Gastroesophageal sphincter (tissue), 4 donors: ENCODE measurements around the gene CFAP157. TPM values are rescaled to one million over a fixed set of nuclear protein-coding genes. Genes with fewer than 3 reads are reported as not detected.

Experiments used
- ATAC-seq: fragments of 150-250 bp; one replicate; pipeline ENCODE4 v1.9.1; 2016; ENCODE audit warnings: mild to moderate bottlenecking, moderate library complexity
- H3K27ac ChIP-seq, 4 donors: fragments of 200-600 bp; sonication (generic) in 3 of 4; 1 replicate in 3 of 4; 2 replicates in 1 of 4; pipeline ENCODE4 v1.5.1; 2016 to 2019
- H3K27me3 ChIP-seq: fragments of 200-600 bp; sonication (generic); one replicate; pipeline ENCODE4 v1.5.1; 2019
- H3K36me3 ChIP-seq, 2 donors: fragments of 200-600 bp; sonication (generic); one replicate each; pipeline ENCODE4 v1.5.1; 2019; ENCODE audit warnings: control low read depth in 1 of 2
- H3K4me1 ChIP-seq, 3 donors: fragments of 200-600 bp; sonication (generic); 1 replicate in 2 of 3; 2 replicates in 1 of 3; pipeline ENCODE4 v1.5.1; 2016 to 2019; ENCODE audit warnings: control low read depth in 2 of 3
- H3K4me3 ChIP-seq, 2 donors: fragments of 200-600 bp; sonication (generic); one replicate each; pipeline ENCODE4 v1.5.1; 2019; ENCODE audit warnings: mild to moderate bottlenecking in 1 of 2, moderate library complexity in 1 of 2
- H3K9me3 ChIP-seq, 3 donors: fragments of 200-600 bp; sonication (generic); one replicate each; pipeline ENCODE4 v1.5.1; 2017 to 2019; ENCODE audit warnings: control low read depth in 2 of 3
- EP300 ChIP-seq: sonication (generic); formaldehyde crosslinking; IDR thresholded peaks from one replicate; pipeline ENCODE4 v1.6.1; 2017; ENCODE audit warnings: antibody characterized with exemption, mild to moderate bottlenecking
- POLR2A ChIP-seq, 2 donors: fragments of 450-650 bp; IDR thresholded peaks; one replicate each; pipeline ENCODE4 v1.6.1; 2017; ENCODE audit warnings: antibody characterized with exemption in 2 of 2, mild to moderate bottlenecking in 2 of 2, moderate library complexity in 1 of 2
- POLR2AphosphoS5 ChIP-seq: sonication (generic); formaldehyde crosslinking; IDR thresholded peaks from one replicate; pipeline ENCODE4 v1.6.1; 2017; ENCODE audit warnings: antibody characterized with exemption
- WGBS, 2 donors: methylation state at CpG; one replicate each; pipeline ENCODE4 v1.1.5; 2018; ENCODE audit warnings: low coverage in 1 of 2; 5-methylcytosine and 5-hydroxymethylcytosine counted together
- total RNA-seq, 4 donors: library from RNA; depleted of rRNA; stranded (reverse); fragments of >200 nt; gene quantifications; one replicate each; pipeline ENCODE4 v1.1.0, GENCODE V29; 2016
- TF ChIP-seq, protein P1 (sequence below), 4 experiments: fragments of 200-600 bp in 2 of 4; fragments of 450-650 bp in 2 of 4; sonication (generic) in 1 of 4; IDR thresholded peaks; one replicate each; pipeline ENCODE4 v1.5.1; 2017 to 2019; ENCODE audit warnings: antibody characterized with exemption in 4 of 4, mild to moderate bottlenecking in 2 of 4, moderate library complexity in 2 of 4

The CFAP157 gene
- total RNA-seq, 4 donors from 2014 or later, result 0.31 TPM; not detected in 3

- Histone ChIP-seq H3K9me3 (no peaks in the 10 kb centered on the region), H3K36me3 (peaks cover 0 to 98% of the 10 kb centered on the region in 2 donors), H3K27ac (no peak overlapping the region), H3K4me1 (no peaks in the 10 kb centered on the region), H3K27me3 (no peaks in the 10 kb centered on the region), H3K4me3 (no peak overlapping the region)
- TF ChIP-seq EP300 (no peak), POLR2A (IDR thresholded peaks at IDR 0.05) (no peak)
- 93 to 100% methylated on average over 1 to 2 of the region's 2 CpGs for WGBS, 2 donors
- no peak for ATAC-seq
Observed at GRCh38 chr9:127679506-127679905, 27.3 kb upstream of the CFAP157 start.

DNA sequence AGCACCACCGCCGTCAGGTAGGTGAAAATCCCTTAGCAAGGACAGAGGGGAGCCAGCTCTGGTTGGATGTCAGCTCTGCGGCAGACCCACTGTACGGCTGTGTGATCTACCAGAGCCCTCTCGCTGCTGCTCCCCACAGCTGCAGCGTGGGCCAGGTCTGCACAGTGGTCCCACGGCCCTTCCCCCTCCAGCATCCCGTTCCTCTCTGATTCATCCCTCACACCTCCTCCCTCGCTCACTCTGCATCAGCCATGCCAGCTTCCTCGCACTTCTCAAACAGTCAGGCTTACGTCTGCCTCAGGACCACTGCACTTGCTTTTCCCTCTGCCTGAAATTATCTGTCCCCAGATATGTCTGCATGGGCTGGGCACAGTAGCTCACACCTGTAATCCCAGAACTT, 26.6 kb upstream of the CFAP157 start:
- Histone ChIP-seq H3K27me3 (no peaks in the 10 kb centered on the region), H3K27ac (no peak overlapping the region), H3K4me3 (no peak overlapping the region), H3K9me3 (no peaks in the 10 kb centered on the region), H3K4me1 (no peaks in the 10 kb centered on the region), H3K36me3 (peaks cover 0 to 98% of the 10 kb centered on the region in 2 donors)
- ATAC-seq, result no peak
- TF ChIP-seq, protein P1, sequence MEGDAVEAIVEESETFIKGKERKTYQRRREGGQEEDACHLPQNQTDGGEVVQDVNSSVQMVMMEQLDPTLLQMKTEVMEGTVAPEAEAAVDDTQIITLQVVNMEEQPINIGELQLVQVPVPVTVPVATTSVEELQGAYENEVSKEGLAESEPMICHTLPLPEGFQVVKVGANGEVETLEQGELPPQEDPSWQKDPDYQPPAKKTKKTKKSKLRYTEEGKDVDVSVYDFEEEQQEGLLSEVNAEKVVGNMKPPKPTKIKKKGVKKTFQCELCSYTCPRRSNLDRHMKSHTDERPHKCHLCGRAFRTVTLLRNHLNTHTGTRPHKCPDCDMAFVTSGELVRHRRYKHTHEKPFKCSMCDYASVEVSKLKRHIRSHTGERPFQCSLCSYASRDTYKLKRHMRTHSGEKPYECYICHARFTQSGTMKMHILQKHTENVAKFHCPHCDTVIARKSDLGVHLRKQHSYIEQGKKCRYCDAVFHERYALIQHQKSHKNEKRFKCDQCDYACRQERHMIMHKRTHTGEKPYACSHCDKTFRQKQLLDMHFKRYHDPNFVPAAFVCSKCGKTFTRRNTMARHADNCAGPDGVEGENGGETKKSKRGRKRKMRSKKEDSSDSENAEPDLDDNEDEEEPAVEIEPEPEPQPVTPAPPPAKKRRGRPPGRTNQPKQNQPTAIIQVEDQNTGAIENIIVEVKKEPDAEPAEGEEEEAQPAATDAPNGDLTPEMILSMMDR (IDR thresholded peaks at IDR 0.05), result no peak
- no peak for TF ChIP-seq EP300
- no peak for TF ChIP-seq POLR2AphosphoS5
- no peak for TF ChIP-seq POLR2A (IDR thresholded peaks at IDR 0.05)
- WGBS, 2 donors, result 89 to 91% methylated on average over 6 of the region's 11 CpGs

DNA sequence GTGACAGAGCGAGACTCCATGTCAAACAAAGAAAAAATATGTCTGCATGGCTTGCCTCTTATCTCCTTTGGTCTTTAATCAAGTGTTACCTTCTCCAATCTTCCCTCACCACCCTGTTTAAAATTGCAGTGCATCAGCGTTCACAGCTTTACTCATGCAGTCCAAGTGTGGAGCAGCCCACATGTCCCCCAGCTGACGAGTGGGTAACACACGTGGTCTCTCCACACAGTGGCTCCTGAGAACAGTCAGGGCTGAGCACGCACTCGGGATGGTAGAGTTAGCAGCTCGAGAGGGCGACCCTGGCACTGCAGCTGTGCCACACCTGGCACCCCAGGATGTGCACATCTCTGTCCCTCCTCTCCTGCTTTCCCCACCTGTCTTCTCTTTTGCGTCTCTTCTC, 25.9 kb upstream of the CFAP157 start:
- Histone ChIP-seq H3K4me3 (no peak overlapping the region), H3K36me3 (peaks cover 0 to 96% of the 10 kb centered on the region in 2 donors)

DNA sequence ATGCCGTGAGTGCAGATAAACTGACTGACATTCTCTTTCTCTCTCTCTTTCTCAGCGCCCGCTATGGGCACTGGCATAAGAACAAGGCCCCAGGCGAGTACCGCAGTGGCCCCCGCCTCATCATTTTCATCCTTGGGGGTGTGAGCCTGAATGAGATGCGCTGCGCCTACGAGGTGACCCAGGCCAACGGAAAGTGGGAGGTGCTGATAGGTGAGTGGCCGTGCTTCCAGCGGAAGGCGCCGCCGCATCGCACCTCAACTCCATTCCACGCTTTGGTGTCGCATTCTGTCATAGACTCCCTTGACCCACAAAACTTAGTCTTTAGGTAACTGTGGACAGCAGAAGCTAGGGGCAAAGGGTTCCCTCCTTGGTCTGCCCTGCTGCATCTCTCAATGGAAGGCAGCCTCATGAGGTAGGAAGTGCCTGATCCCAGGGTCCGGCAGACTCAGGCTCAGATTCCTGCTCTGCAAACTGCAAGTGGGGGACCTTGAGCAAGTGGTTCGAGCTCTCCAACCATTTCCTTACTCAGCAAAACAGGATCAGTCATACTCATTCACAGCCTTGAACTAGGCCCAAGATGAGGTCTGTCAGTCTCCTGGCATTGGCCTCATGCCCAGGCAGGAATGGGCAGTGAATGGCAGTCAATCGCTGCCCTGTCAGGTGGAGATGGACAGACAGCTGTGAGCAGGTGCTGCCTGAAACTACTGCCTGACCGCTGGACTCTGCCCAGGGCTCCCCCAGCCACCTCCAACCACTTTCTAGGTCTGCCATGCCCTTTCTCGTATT, 24.2 kb upstream of the CFAP157 start:
- H3K36me3 ChIP-seq, result peaks cover 0 to 96% of the 10 kb centered on the region in 2 donors
- no peaks in the 10 kb centered on the region for H3K9me3 ChIP-seq
- no peak overlapping the region for H3K27ac ChIP-seq
- no peaks in the 10 kb centered on the region for H3K27me3 ChIP-seq
- ATAC-seq, result no peak
- no peaks in the 10 kb centered on the region for H3K4me1 ChIP-seq
- TF ChIP-seq, protein P1 (IDR thresholded peaks at IDR 0.05), result no peak
- TF ChIP-seq POLR2A (IDR thresholded peaks at IDR 0.05), result no peak
- 93 to 95% methylated on average over 13 to 14 of the region's 23 CpGs for WGBS, 2 donors
- H3K4me3 ChIP-seq, result no peak overlapping the region

More for the DNA sequence above, 25.9 kb upstream of the CFAP157 start:
- ATAC-seq, result no peak
- H3K27me3 ChIP-seq, result no peaks in the 10 kb centered on the region
- no peak for TF ChIP-seq EP300
- no peak for TF ChIP-seq POLR2AphosphoS5
- TF ChIP-seq, protein P1 (IDR thresholded peaks at IDR 0.05), result no peak
- no peak for TF ChIP-seq POLR2A (IDR thresholded peaks at IDR 0.05)
- no peaks in the 10 kb centered on the region for H3K4me1 ChIP-seq
- no peaks in the 10 kb centered on the region for H3K9me3 ChIP-seq
- 78 to 94% methylated on average over 4 to 6 of the region's 9 CpGs for WGBS, 2 donors
- no peak overlapping the region for H3K27ac ChIP-seq

GRCh38 chr9:127683723-127684122, 23.1 kb upstream of the CFAP157 start:
- no peak for ATAC-seq
- H3K36me3 ChIP-seq, result peaks cover 0 to 98% of the 10 kb centered on the region in 2 donors
- no peak overlapping the region for H3K27ac ChIP-seq
- no peaks in the 10 kb centered on the region for H3K4me1 ChIP-seq
- no peaks in the 10 kb centered on the region for H3K9me3 ChIP-seq
- WGBS, 2 donors, result 86% methylated on average over 3 of the region's 5 CpGs; no CpG with 5 or more reads in 1 of the 2 donors
- TF ChIP-seq EP300 (no peak), POLR2AphosphoS5 (no peak), POLR2A (IDR thresholded peaks at IDR 0.05) (no peak)
- TF ChIP-seq, protein P1 (IDR thresholded peaks at IDR 0.05), result no peak
- H3K4me3 ChIP-seq, result no peak overlapping the region
- no peaks in the 10 kb centered on the region for H3K27me3 ChIP-seq
